Stimulated activated CD8-positive, alpha-beta memory T cell treated with anti-CD3 and anti-CD28 coated beads, Interleukin-15, amount 100 ng/mL, for 48 hours (primary cell): ENCODE data around the gene RELL2.
"Not testable (repeated sequence)": the region's sequence is repeated elsewhere in the genome, so short reads cannot be mapped to it uniquely, and the experiment has no call there.

ENCODE experiments used
- DNase-seq, 2 donors: peaks; one replicate each; pipeline ENCODE4 v3.0.0-alpha.2; 2020; ENCODE audit warnings: low read depth in 2 of 2

RELL2 gene

GRCh38 chr5:141636413-141637122 lies at the start of gene RELL2, which contains the start of gene HDAC3:
RELL2 (plus strand) TSS chr5:141636997; CDS start chr5:141638226, 1,229 bp downstream.
HDAC3 (minus strand) TSS chr5:141636849; CDS start chr5:141636790, 59 bp downstream.
- DNase-seq: peak; percentile 87 to 90

GRCh38 chr5:141590127-141590526 lies 46.7 kb upstream of the RELL2 start:
- DNase-seq: no peak

- no peak for DNase-seq
These were observed 39.9 kb upstream of the RELL2 start for GRCh38 chr5:141596867-141597266.

- DNase-seq: no peak
These were observed 39.4 kb upstream of the RELL2 start for GRCh38 chr5:141597394-141597793.

- no peak for DNase-seq
These were observed 39.0 kb upstream of the RELL2 start for GRCh38 chr5:141597814-141598213.

- DNase-seq: no peak
These were observed 38.1 kb upstream of the RELL2 start for GRCh38 chr5:141598391-141599345.

- no peak for DNase-seq
These were observed 34.2 kb upstream of the RELL2 start for GRCh38 chr5:141602606-141603005.

GRCh38 chr5:141603923-141604717 lies 32.7 kb upstream of the RELL2 start:
- peak in 1 of 2 donors; percentile 15 for DNase-seq

- peak; percentile 47 to 50 for DNase-seq
These were observed 31.1 kb upstream of the RELL2 start for GRCh38 chr5:141605523-141606277.

- no peak for DNase-seq
These were observed 28.8 kb upstream of the RELL2 start for GRCh38 chr5:141608046-141608445.

GRCh38 chr5:141608557-141608956 lies 28.2 kb upstream of the RELL2 start:
- no peak for DNase-seq

GRCh38 chr5:141609044-141609443 lies 27.8 kb upstream of the RELL2 start:
- DNase-seq: no peak

GRCh38 chr5:141609921-141610320 lies 26.9 kb upstream of the RELL2 start:
- not testable (repeated sequence) for DNase-seq

GRCh38 chr5:141611289-141611688 lies 25.5 kb upstream of the RELL2 start:
- no peak for DNase-seq

GRCh38 chr5:141613344-141613743 lies 23.5 kb upstream of the RELL2 start:
- DNase-seq: no peak

- DNase-seq: no peak
These were observed 20.6 kb upstream of the RELL2 start for GRCh38 chr5:141615991-141616720.

- no peak for DNase-seq
These were observed 19.7 kb upstream of the RELL2 start for GRCh38 chr5:141617128-141617527.

GRCh38 chr5:141617682-141618029 lies 19.1 kb upstream of the RELL2 start:
- DNase-seq: no peak

- peak in 1 of 2 donors; percentile 46 for DNase-seq
These were observed 18.6 kb upstream of the RELL2 start for GRCh38 chr5:141618030-141618803.
